ENCODE results near the gene OR1A2.

GRCh38 chr17:3213587-3213986 lies 16.3 kb downstream of the OR1A2 start:
- TF ChIP-seq POLR2A (IDR thresholded peaks at IDR 0.05; ENCODE audit: low read depth, low read length): no peak
- TF ChIP-seq POLR2AphosphoS5 (IDR thresholded peaks at IDR 0.05; ENCODE audit: low read depth, low read length): no peak
- no peak for TF ChIP-seq TAF1 (IDR thresholded peaks at IDR 0.05; ENCODE audit: low read depth, low read length)
